Effector memory CD8-positive, alpha-beta T cell (primary cell): ENCODE measurements around the gene SASH1.

ENCODE experiments used
- ATAC-seq: fragments of 150-1000 bp; cut with Tn5 transposase; replicated peaks from 2 replicates; pipeline ENCODE4 v1.10.0; 2021; ENCODE audit warnings: mild to moderate bottlenecking, moderate library complexity
- DNase-seq, 3 experiments: peaks; one replicate each; pipeline ENCODE4 v3.0.0; 2021
- H3K27ac Mint-ChIP-seq, 2 donors: one replicate each; pipeline ENCODE4 v1.8.0; 2022; ENCODE audit warnings: mild to moderate bottlenecking in 2 of 2, mixed read lengths in 2 of 2, moderate library complexity in 2 of 2
- H3K27me3 Mint-ChIP-seq, 2 donors: one replicate each; pipeline ENCODE4 v1.8.0; 2022; ENCODE audit warnings: mixed read lengths in 2 of 2
- H3K36me3 Mint-ChIP-seq: one replicate; pipeline ENCODE4 v1.8.0; 2022; ENCODE audit warnings: mild to moderate bottlenecking, moderate library complexity, mixed read lengths; ENCODE audit not compliant: insufficient read depth
- H3K4me1 Mint-ChIP-seq, 2 donors: one replicate each; pipeline ENCODE4 v1.8.0; 2022; ENCODE audit warnings: low read depth in 2 of 2, mixed read lengths in 2 of 2
- H3K4me3 Mint-ChIP-seq, 2 donors: one replicate each; pipeline ENCODE4 v1.8.0; 2022; ENCODE audit warnings: mild to moderate bottlenecking in 2 of 2, mixed read lengths in 2 of 2, moderate library complexity in 2 of 2
- H3K9me3 Mint-ChIP-seq, 2 donors: one replicate each; pipeline ENCODE4 v1.8.0; 2022; ENCODE audit warnings: mixed read lengths in 2 of 2

SASH1 gene

GRCh38 chr6:148316308-148316707, 26.3 kb upstream of the SASH1 start:
- Mint-ChIP-seq H3K4me3 (no peak overlapping the region), H3K4me1 (no peaks in the 10 kb centered on the region), H3K27me3 (no peaks in the 10 kb centered on the region), H3K36me3 (no peaks in the 10 kb centered on the region), H3K9me3 (no peaks in the 10 kb centered on the region), H3K27ac (no peak overlapping the region)
- DNase-seq (no peak), ATAC-seq (no peak)

- no peaks in the 10 kb centered on the region for H3K9me3 Mint-ChIP-seq
- H3K4me1 Mint-ChIP-seq: no peaks in the 10 kb centered on the region
- no peak for ATAC-seq
- H3K27me3 Mint-ChIP-seq: peaks cover 0 to 2% of the 10 kb centered on the region in 2 donors
- H3K4me3 Mint-ChIP-seq: no peak overlapping the region
- no peak overlapping the region for H3K27ac Mint-ChIP-seq
- DNase-seq: no peak
- no peaks in the 10 kb centered on the region for H3K36me3 Mint-ChIP-seq
Observed at GRCh38 chr6:148317051-148317450, 25.6 kb upstream of the SASH1 start.

GRCh38 chr6:148317739-148318138, 24.9 kb upstream of the SASH1 start:
- Mint-ChIP-seq H3K4me3 (no peak overlapping the region), H3K9me3 (no peaks in the 10 kb centered on the region)
- no peak for ATAC-seq

GRCh38 chr6:148322704-148323103, 19.9 kb upstream of the SASH1 start:
- Mint-ChIP-seq H3K36me3 (no peaks in the 10 kb centered on the region), H3K4me3 (no peak overlapping the region), H3K27me3 (peaks cover 14 to 30% of the 10 kb centered on the region in 2 donors), H3K9me3 (no peaks in the 10 kb centered on the region), H3K27ac (no peak overlapping the region), H3K4me1 (no peaks in the 10 kb centered on the region)
- DNase-seq (no peak), ATAC-seq (no peak)

More at GRCh38 chr6:148317739-148318138, 24.9 kb upstream of the SASH1 start:
- Mint-ChIP-seq H3K4me1 (no peaks in the 10 kb centered on the region), H3K27ac (no peak overlapping the region), H3K27me3 (peaks cover 5 to 9% of the 10 kb centered on the region in 2 donors), H3K36me3 (no peaks in the 10 kb centered on the region)
- DNase-seq: no peak

- H3K36me3 Mint-ChIP-seq: no peaks in the 10 kb centered on the region
- H3K27ac Mint-ChIP-seq: no peak overlapping the region
- no peaks in the 10 kb centered on the region for H3K9me3 Mint-ChIP-seq
- no peaks in the 10 kb centered on the region for H3K4me1 Mint-ChIP-seq
- no peak overlapping the region for H3K4me3 Mint-ChIP-seq
- no peak for DNase-seq
- no peak for ATAC-seq
- H3K27me3 Mint-ChIP-seq: peaks cover 14 to 30% of the 10 kb centered on the region in 2 donors
Observed at GRCh38 chr6:148323344-148323743, 19.3 kb upstream of the SASH1 start.

GRCh38 chr6:148324297-148324985, 18.2 kb upstream of the SASH1 start:
- H3K27ac Mint-ChIP-seq: no peak overlapping the region
- H3K4me1 Mint-ChIP-seq: no peaks in the 10 kb centered on the region
- no peak overlapping the region for H3K4me3 Mint-ChIP-seq
- no peaks in the 10 kb centered on the region for H3K9me3 Mint-ChIP-seq
- no peaks in the 10 kb centered on the region for H3K36me3 Mint-ChIP-seq
- no peak for ATAC-seq
- DNase-seq: no peak
- peaks cover 14 to 30% of the 10 kb centered on the region in 2 donors for H3K27me3 Mint-ChIP-seq

GRCh38 chr6:148325316-148326068, 17.1 kb upstream of the SASH1 start:
- no peak for DNase-seq
- H3K4me1 Mint-ChIP-seq: no peaks in the 10 kb centered on the region
- H3K27ac Mint-ChIP-seq: no peak overlapping the region
- no peak overlapping the region for H3K4me3 Mint-ChIP-seq
- ATAC-seq: no peak
- peaks cover 14 to 31% of the 10 kb centered on the region in 2 donors for H3K27me3 Mint-ChIP-seq
- H3K36me3 Mint-ChIP-seq: no peaks in the 10 kb centered on the region
- H3K9me3 Mint-ChIP-seq: no peaks in the 10 kb centered on the region

- ATAC-seq (no peak), DNase-seq (no peak)
- Mint-ChIP-seq H3K4me3 (no peak overlapping the region), H3K9me3 (no peaks in the 10 kb centered on the region), H3K4me1 (peaks cover 0 to 2% of the 10 kb centered on the region in 2 donors), H3K36me3 (no peaks in the 10 kb centered on the region), H3K27me3 (peaks cover 21 to 37% of the 10 kb centered on the region in 2 donors), H3K27ac (no peak overlapping the region)
Observed at GRCh38 chr6:148328876-148329555, 13.6 kb upstream of the SASH1 start.

GRCh38 chr6:148329596-148330381, 12.8 kb upstream of the SASH1 start:
- H3K36me3 Mint-ChIP-seq: no peaks in the 10 kb centered on the region

GRCh38 chr6:148332088-148332487, 10.6 kb upstream of the SASH1 start:
- H3K9me3 Mint-ChIP-seq: no peaks in the 10 kb centered on the region
- no peak overlapping the region for H3K4me3 Mint-ChIP-seq
- H3K27ac Mint-ChIP-seq: no peak overlapping the region
- no peak for DNase-seq
- peaks cover 0 to 2% of the 10 kb centered on the region in 2 donors for H3K4me1 Mint-ChIP-seq
- peaks cover 15 to 22% of the 10 kb centered on the region in 2 donors for H3K27me3 Mint-ChIP-seq
- no peaks in the 10 kb centered on the region for H3K36me3 Mint-ChIP-seq
- no peak for ATAC-seq

More at GRCh38 chr6:148329596-148330381, 12.8 kb upstream of the SASH1 start:
- Mint-ChIP-seq H3K27me3 (peaks cover 21 to 30% of the 10 kb centered on the region in 2 donors), H3K4me1 (peaks cover 0 to 2% of the 10 kb centered on the region in 2 donors), H3K9me3 (no peaks in the 10 kb centered on the region), H3K4me3 (no peak overlapping the region), H3K27ac (no peak overlapping the region)
- no peak for ATAC-seq
- no peak for DNase-seq

- no peaks in the 10 kb centered on the region for H3K36me3 Mint-ChIP-seq
Observed at GRCh38 chr6:148336901-148337300, 5.7 kb upstream of the SASH1 start.

GRCh38 chr6:148339766-148340165, 2.9 kb upstream of the SASH1 start:
- H3K27me3 Mint-ChIP-seq: peaks cover 22 to 32% of the 10 kb centered on the region in 2 donors

More at GRCh38 chr6:148336901-148337300, 5.7 kb upstream of the SASH1 start:
- H3K9me3 Mint-ChIP-seq: no peaks in the 10 kb centered on the region
- peaks cover 11 to 14% of the 10 kb centered on the region in 2 donors for H3K27me3 Mint-ChIP-seq
- no peak overlapping the region for H3K4me3 Mint-ChIP-seq
- H3K4me1 Mint-ChIP-seq: no peaks in the 10 kb centered on the region
- no peak overlapping the region for H3K27ac Mint-ChIP-seq
- ATAC-seq (no peak), DNase-seq (no peak)

More at GRCh38 chr6:148339766-148340165, 2.9 kb upstream of the SASH1 start:
- DNase-seq: no peak
- no peak for ATAC-seq
- Mint-ChIP-seq H3K27ac (no peak overlapping the region), H3K4me1 (peaks cover 0 to 6% of the 10 kb centered on the region in 2 donors), H3K4me3 (no peak overlapping the region), H3K36me3 (no peaks in the 10 kb centered on the region), H3K9me3 (no peaks in the 10 kb centered on the region)
